Endothelial cell of umbilical vein (primary cell): ENCODE measurements around the gene LYRM4. TPM values are rescaled to one million over a fixed set of nuclear protein-coding genes. Genes with fewer than 3 reads are reported as not detected.

Experiments used
- BruUV-seq: library from RNA; stranded (reverse); fragments of 400-500 nt; replicated peaks from 2 replicates; lab custom pipeline; 2021; lab: Mats Ljungman, UMichigan
- CTCF ChIA-PET: fragments of 300-600, 350-600 bp; sonication (Branson Sonifier 250); formaldehyde crosslinking; loops from one replicate; lab custom pipeline; 2021; ENCODE audit warnings: antibody characterized with exemption, inconsistent platforms; lab: Charles Lee
- POLR2A ChIA-PET: fragments of 300-600, 350-600 bp; sonication (Branson Sonifier 250); formaldehyde crosslinking; loops from one replicate; lab custom pipeline; 2021; ENCODE audit warnings: antibody characterized with exemption, inconsistent platforms; lab: Charles Lee
- DNase-seq: peaks from one replicate; pipeline ENCODE4 v3.0.0-alpha.2; 2011; ENCODE audit warnings: low read depth, low spot score
- FAIRE-seq: peaks from 2 replicates; lab custom pipeline; 2011; peaks lifted over from hg19 to GRCh38; lab: Jason Lieb, UNC
- H2AFZ ChIP-seq: 2 replicates; pipeline ENCODE4 v1.6.0; 2012; ENCODE audit warnings: low read depth, low read length, control low read depth, inconsistent platforms
- H3K27ac ChIP-seq: 2 replicates; pipeline ENCODE4 v1.5.1; 2011; ENCODE audit warnings: low read depth, mild to moderate bottlenecking, control low read depth, low read length, moderate library complexity; ENCODE audit not compliant: insufficient read depth
- H3K27me3 ChIP-seq, 2 experiments: 2 replicates each; pipeline versions ENCODE4 v1.6.0 to v1.6.1; 2011; ENCODE audit warnings: low read length in 2 of 2, mixed read lengths in 1 of 2; ENCODE audit not compliant: control insufficient read depth in 2 of 2, insufficient read depth in 2 of 2
- H3K36me3 ChIP-seq, 2 experiments: 2 replicates in 1 of 2; 3 replicates in 1 of 2; pipeline ENCODE4 v1.5.1; 2011; ENCODE audit warnings: low read length in 2 of 2, mild to moderate bottlenecking in 1 of 2, moderate library complexity in 1 of 2; ENCODE audit not compliant: control insufficient read depth in 2 of 2, insufficient read depth in 2 of 2; ENCODE audit errors: extremely low read depth in 1 of 2
- H3K4me1 ChIP-seq: 3 replicates; pipeline ENCODE4 v1.5.1; 2011; ENCODE audit warnings: mild to moderate bottlenecking, low read length; ENCODE audit not compliant: control insufficient read depth, insufficient read depth; ENCODE audit errors: extremely low read depth
- H3K4me2 ChIP-seq: 2 replicates; pipeline ENCODE4 v1.6.1; 2011; ENCODE audit warnings: low read length, control low read depth, mixed read lengths; ENCODE audit not compliant: insufficient read depth
- H3K4me3 ChIP-seq, 3 experiments: fragments of 200-600 bp in 1 of 3; sonication (generic), shearing (Covaris generic) in 1 of 3; replicated peaks in 1 of 3; 2 replicates each; pipeline ENCODE4 v1.5.1; 2011 to 2016; ENCODE audit warnings: control low read depth in 3 of 3, low read length in 3 of 3, mild to moderate bottlenecking in 2 of 3, inconsistent platforms in 1 of 3, low read depth in 1 of 3, moderate library complexity in 1 of 3; ENCODE audit not compliant: insufficient read depth in 1 of 3
- H3K79me2 ChIP-seq: 2 replicates; pipeline ENCODE4 v1.6.0; 2012; ENCODE audit warnings: low read length, inconsistent platforms; ENCODE audit not compliant: control insufficient read depth, insufficient read depth
- H3K9ac ChIP-seq: replicated peaks from 2 replicates; pipeline ENCODE3; 2011; ENCODE audit warnings: low read length, control low read depth; ENCODE audit not compliant: insufficient read depth; ENCODE audit errors: extremely low read depth
- H3K9me1 ChIP-seq: replicated peaks from 3 replicates; pipeline ENCODE4 v1.6.0; 2011; ENCODE audit warnings: mild to moderate bottlenecking, low read length; ENCODE audit not compliant: control insufficient read depth, insufficient read depth; ENCODE audit errors: extremely low read depth
- H3K9me3 ChIP-seq: replicated peaks from 2 replicates; pipeline ENCODE4 v1.5.1; 2012; ENCODE audit warnings: low read length, inconsistent platforms; ENCODE audit not compliant: control insufficient read depth, insufficient read depth
- H4K20me1 ChIP-seq: replicated peaks from 2 replicates; pipeline ENCODE3; 2011; ENCODE audit warnings: mild to moderate bottlenecking, low read length; ENCODE audit not compliant: control insufficient read depth, insufficient read depth; ENCODE audit errors: extremely low read depth
- CTCF ChIP-seq, 2 donors: IDR thresholded peaks; 1 replicate in 1 of 2; 2 replicates in 1 of 2; pipeline ENCODE4 v1.5.1; 2011; ENCODE audit warnings: low read length in 2 of 2, mild to moderate bottlenecking in 2 of 2, moderate library complexity in 2 of 2, control low read depth in 1 of 2, inconsistent platforms in 1 of 2, low read depth in 1 of 2; ENCODE audit not compliant: insufficient read depth in 1 of 2; ENCODE audit errors: extremely low read depth in 1 of 2
- EZH2 ChIP-seq: IDR thresholded peaks from 2 replicates; pipeline ENCODE4 v1.6.1; 2012; ENCODE audit warnings: borderline replicate concordance, low read depth, mild to moderate bottlenecking, moderate library complexity, low read length, inconsistent platforms; ENCODE audit not compliant: severe bottlenecking
- FOS ChIP-seq: IDR thresholded peaks from 2 replicates; pipeline ENCODE4 v1.6.1; 2011; ENCODE audit warnings: mild to moderate bottlenecking, low read length, moderate library complexity, borderline replicate concordance; ENCODE audit not compliant: insufficient read depth
- GATA2 ChIP-seq: IDR thresholded peaks from 2 replicates; pipeline ENCODE4 v1.7.0; 2011; ENCODE audit warnings: low read depth, mild to moderate bottlenecking, moderate library complexity, mixed read lengths, low read length; ENCODE audit not compliant: insufficient read length, insufficient read depth
- JUN ChIP-seq: IDR thresholded peaks from 2 replicates; pipeline ENCODE4 v1.6.1; 2011; ENCODE audit warnings: borderline replicate concordance, low read depth; ENCODE audit not compliant: insufficient read length, insufficient read depth
- MAX ChIP-seq: IDR thresholded peaks from 2 replicates; pipeline ENCODE4 v1.6.1; 2011; ENCODE audit not compliant: insufficient read depth, insufficient read length
- MYC ChIP-seq: IDR thresholded peaks from one replicate; pipeline ENCODE4 v1.6.1; 2011; ENCODE audit warnings: mild to moderate bottlenecking, low read depth, low read length
- POLR2A ChIP-seq: IDR thresholded peaks from 2 replicates; pipeline ENCODE4 v1.6.1; 2012; ENCODE audit warnings: low read depth, mild to moderate bottlenecking, control low read depth, low read length
- POLR2AphosphoS5 ChIP-seq: IDR thresholded peaks from 2 replicates; pipeline ENCODE4 v1.6.1; 2012; ENCODE audit warnings: low read depth, mild to moderate bottlenecking, control low read depth, low read length, moderate library complexity; ENCODE audit not compliant: insufficient read depth
- dilution Hi-C: fragments of 300-500 bp; cut with MboI; formaldehyde crosslinking; loops from one replicate; pipeline ENCODE4 v1.15.0; 2019; ENCODE audit warnings: low sequenced_read_pairs; ENCODE audit not compliant: extremely low pct_ligation_motif_present
- intact Hi-C: fragments of 100-400 bp; cut with micrococcal nuclease; formaldehyde crosslinking; loops from one replicate; pipeline ENCODE4 v1.10.0; 2022
- polyA plus RNA-seq, 4 experiments: library from polyadenylated mRNA; depleted of rRNA in 3 of 4; stranded (reverse) in 3 of 4; unstranded in 1 of 4; fragments of >200 nt; gene quantifications; 2 replicates each; pipeline versions ENCODE4 v1.2.1 to v1.2.3, GENCODE V29; 2011 to 2012; ENCODE audit warnings: missing spikeins in 1 of 4
- total RNA-seq: library from RNA; stranded (reverse); gene quantifications from 2 replicates; pipeline ENCODE4 v1.2.3, GENCODE V29; 2021

Gene LYRM4
- total and polyA plus RNA-seq, 2 donors (not counting 3 experiments of a cell fraction or from before 2014, with no cell fraction given) = 39.5 to 44.0 TPM

GRCh38 chr6:5066456-5067093 is 194.2 kb downstream of the LYRM4 start:
- Histone ChIP-seq H3K9ac (no peak overlapping the region), H3K27me3 (peaks cover 0 to 3% of the 10 kb centered on the region in 2 experiments), H3K9me1 (no peaks in the 10 kb centered on the region), H4K20me1 (no peaks in the 10 kb centered on the region), H2AFZ (no peak overlapping the region), H3K9me3 (no peaks in the 10 kb centered on the region), H3K27ac (no peak overlapping the region), H3K79me2 (no peaks in the 10 kb centered on the region), H3K4me3 (no peak overlapping the region), H3K36me3 (no peaks in the 10 kb centered on the region), H3K4me1 (no peaks in the 10 kb centered on the region), H3K4me2 (no peak overlapping the region)
- ChIA-PET CTCF (no interaction called here), POLR2A (no interaction called here)
- intact Hi-C loops (no loop called here), dilution Hi-C loops (no loop called here)
- BruUV-seq = no TSS peak
- no peak for TF ChIP-seq MAX
- TF ChIP-seq POLR2AphosphoS5 = no peak
- TF ChIP-seq POLR2A = no peak
- no peak for TF ChIP-seq JUN
- no peak for TF ChIP-seq MYC
- DNase-seq (no peak), FAIRE-seq (no peak)

- dilution Hi-C loops = no loop called here
- no peak for TF ChIP-seq POLR2AphosphoS5
- no peak for TF ChIP-seq POLR2A
- TF ChIP-seq GATA2 = no peak
- TF ChIP-seq EZH2 = no peak
- TF ChIP-seq JUN = no peak
- no peak for TF ChIP-seq MAX
- no peak for TF ChIP-seq CTCF (IDR thresholded peaks at IDR 0.05; ENCODE audit: extremely low read depth in 1 of 2, insufficient read depth in 1 of 2, low read depth in 1 of 2, low read length in 2 of 2)
- TF ChIP-seq MYC = no peak
- TF ChIP-seq FOS = no peak
- no TSS peak for BruUV-seq
- CTCF ChIA-PET = interaction anchor here (1.1 kb wide), 1 partner anchor 92 kb away, joined by 3 read pairs; no protein-coding TSS in a partner anchor
- H2AFZ ChIP-seq = no peak overlapping the region
- H3K79me2 ChIP-seq = no peaks in the 10 kb centered on the region
- H3K9me1 ChIP-seq = no peaks in the 10 kb centered on the region
- H4K20me1 ChIP-seq = no peaks in the 10 kb centered on the region
- H3K9me3 ChIP-seq = no peaks in the 10 kb centered on the region
- POLR2A ChIA-PET = no interaction called here
- DNase-seq = no peak
- no peak overlapping the region for H3K9ac ChIP-seq
- H3K4me1 ChIP-seq = no peaks in the 10 kb centered on the region
- no peak overlapping the region for H3K4me3 ChIP-seq
- FAIRE-seq = no peak
- H3K36me3 ChIP-seq = no peaks in the 10 kb centered on the region
- no peak overlapping the region for H3K27ac ChIP-seq
- peaks cover 0 to 3% of the 10 kb centered on the region in 2 experiments for H3K27me3 ChIP-seq
- intact Hi-C loops = no loop called here
- no peak overlapping the region for H3K4me2 ChIP-seq
These were observed 197.1 kb downstream of the LYRM4 start for GRCh38 chr6:5063617-5064016.
